Right cardiac atrium (tissue), 5 donors: ENCODE results near the gene MPC1L. TPM values are rescaled to one million over a fixed set of nuclear protein-coding genes. Genes with fewer than 3 reads are reported as not detected.

Experiments used
- ATAC-seq, 2 donors: fragments of 200-7000 bp; cut with Tn5 transposase; one replicate each; pipeline versions ENCODE4 v1.8.0 to v1.9.1; 2020; ENCODE audit warnings: moderate library complexity in 2 of 2, mild to moderate bottlenecking in 1 of 2
- DNase-seq, 3 donors: peaks; one replicate each; pipeline ENCODE4 v3.0.0-alpha.2; 2020
- H3K27ac ChIP-seq: one replicate; pipeline ENCODE4 v1.5.1; 2013; ENCODE audit warnings: mild to moderate bottlenecking, low read length, control low read depth, moderate library complexity
- H3K27me3 ChIP-seq: one replicate; pipeline ENCODE4 v1.6.1; 2013; ENCODE audit not compliant: control insufficient read depth, insufficient read depth
- H3K4me1 ChIP-seq: one replicate; pipeline ENCODE4 v1.6.1; 2013; ENCODE audit warnings: low read length; ENCODE audit not compliant: control insufficient read depth, insufficient read depth
- H3K4me3 ChIP-seq: one replicate; pipeline ENCODE4 v1.5.1; 2013; ENCODE audit warnings: low read length, control low read depth
- H3K9me3 ChIP-seq: one replicate; pipeline ENCODE4 v1.6.1; 2013; ENCODE audit warnings: low read length; ENCODE audit not compliant: control insufficient read depth
- WGBS: extraction: QIAGEN DNeasy Blood & Tissue Kit; methylation state at CpG from one replicate; pipeline ENCODE4 v1.1.7; 2013; 5-methylcytosine and 5-hydroxymethylcytosine counted together
- intact Hi-C, 4 donors: fragments of 100-400 bp; cut with DNase I; formaldehyde crosslinking; loops; one replicate each; pipeline versions ENCODE4 v1.11.0 to v1.14.0; 2022 to 2023
- polyA plus RNA-seq: library from polyadenylated mRNA; stranded (reverse); fragments of 200-250 nt; gene quantifications from one replicate; pipeline ENCODE4 v1.2.3, GENCODE V29; 2013
- total RNA-seq, 4 donors: library from RNA; stranded (reverse); fragmentation: NEBNext Ultra II Directional; extraction: Animal tissue kit (Norgen Biotek cat#: 25700); gene quantifications; one replicate each; pipeline ENCODE4 v1.2.1, GENCODE V29; 2021
- donor health status: healthy with polysubstance abuse.
- donor health status: DM: no; HTN: yes; CAD: no.
- donor health status: DM: no; HTN: no; CAD: no.
- donor health status: DM: no; HTN: yes; CAD: no; lungs with severe emphysema.
- donor health status: DM: yes; HTN: yes; CAD: no.

MPC1L gene
- total and polyA plus RNA-seq, 5 donors, result not detected

DNA sequence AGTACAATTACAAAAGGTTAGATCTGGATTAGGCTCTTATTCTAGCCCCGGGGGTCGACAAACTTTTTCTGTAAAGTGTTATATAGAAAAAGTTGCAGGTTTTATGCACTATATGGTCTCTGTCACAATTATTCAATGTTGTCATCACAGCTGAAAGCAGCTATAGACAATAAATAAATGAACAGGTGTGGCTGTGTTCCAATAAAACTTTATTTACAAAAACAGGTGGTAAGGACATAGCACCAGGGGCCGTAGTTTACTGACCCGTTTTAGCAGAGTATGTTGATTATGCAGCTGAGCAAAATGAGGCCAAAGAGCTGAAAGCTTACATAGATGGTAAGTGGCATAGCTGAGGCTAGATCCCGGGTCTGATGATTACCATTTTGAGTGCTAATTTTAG is 37.2 kb downstream of the MPC1L start:
- ATAC-seq (no peak), DNase-seq (no peak)
- Histone ChIP-seq H3K4me1 (no peaks in the 10 kb centered on the region), H3K27me3 (no peaks in the 10 kb centered on the region), H3K9me3 (no peaks in the 10 kb centered on the region), H3K4me3 (no peak overlapping the region), H3K27ac (no peak overlapping the region)
- WGBS, result 93% methylated on average over 5 of the region's 5 CpGs
- intact Hi-C loops, result loop anchor here in 1 of 4 donors (10.0 kb wide), 1 partner anchor 134 kb away; no protein-coding TSS in a partner anchor

- no peak overlapping the region for H3K27ac ChIP-seq
- H3K4me3 ChIP-seq, result no peak overlapping the region
- intact Hi-C loops, result loop anchor here in 1 of 4 donors (10.0 kb wide), 1 partner anchor 133 kb away; no protein-coding TSS in a partner anchor
- WGBS, result 88% methylated on average over 2 of the region's 2 CpGs
- H3K9me3 ChIP-seq, result no peaks in the 10 kb centered on the region
- ATAC-seq, result no peak
- no peaks in the 10 kb centered on the region for H3K27me3 ChIP-seq
- H3K4me1 ChIP-seq, result no peaks in the 10 kb centered on the region
- DNase-seq, result no peak
These were observed 38.3 kb downstream of the MPC1L start for GRCh38 chrX:40661489-40661888.

GRCh38 chrX:40663078-40663740 is 40.0 kb downstream of the MPC1L start:
- Histone ChIP-seq H3K27ac (no peak overlapping the region), H3K9me3 (no peaks in the 10 kb centered on the region), H3K4me3 (no peak overlapping the region), H3K4me1 (no peaks in the 10 kb centered on the region), H3K27me3 (no peaks in the 10 kb centered on the region)
- intact Hi-C loops, result loop anchor here in 1 of 4 donors (10.0 kb wide), 1 partner anchor 132 kb away; no protein-coding TSS in a partner anchor
- DNase-seq (no peak), ATAC-seq (no peak)
- 88% methylated on average over 3 of the region's 3 CpGs for WGBS

DNA sequence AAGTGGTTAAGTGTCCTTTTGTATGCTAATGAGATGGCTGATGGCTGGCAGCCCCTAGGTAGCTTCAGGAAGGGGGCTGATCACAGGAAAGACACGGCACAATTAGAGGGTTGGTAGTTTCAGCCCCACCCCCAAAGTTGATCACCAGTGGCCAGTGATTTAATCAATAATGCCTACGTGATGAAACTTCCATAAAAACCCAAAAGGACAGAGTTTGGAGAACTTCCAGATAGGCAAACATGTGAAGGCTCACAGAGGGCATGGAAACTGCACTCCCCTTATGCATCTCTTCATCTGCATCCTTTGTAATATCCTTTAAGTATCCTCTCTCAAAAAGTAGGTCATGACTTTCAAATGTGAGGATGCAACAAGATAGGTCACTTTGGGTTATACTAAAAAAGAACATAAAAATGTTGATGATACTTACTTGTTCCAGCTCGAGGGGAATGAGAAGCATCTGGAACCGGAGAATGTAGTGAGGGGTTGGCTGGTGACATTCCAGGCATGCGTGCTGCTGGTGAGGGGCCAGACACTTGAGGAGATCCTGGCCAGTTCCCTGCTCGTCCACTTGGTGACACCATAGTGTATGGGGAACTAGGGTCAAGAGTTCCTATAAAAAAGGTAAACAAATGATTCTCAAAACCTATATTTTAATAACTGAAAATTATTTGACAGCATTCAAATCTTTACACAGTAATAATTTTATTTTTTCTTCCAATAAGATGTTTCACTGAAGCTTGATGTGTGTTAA is 40.8 kb downstream of the MPC1L start:
- 25% methylated on average over 6 of the region's 6 CpGs for WGBS
- intact Hi-C loops, result loop anchor here in 1 of 4 donors (10.0 kb wide), 1 partner anchor 131 kb away; no protein-coding TSS in a partner anchor
- no peak for DNase-seq
- no peak overlapping the region for H3K4me3 ChIP-seq
- H3K27ac ChIP-seq, result no peak overlapping the region
- H3K4me1 ChIP-seq, result no peaks in the 10 kb centered on the region
- no peaks in the 10 kb centered on the region for H3K9me3 ChIP-seq
- no peaks in the 10 kb centered on the region for H3K27me3 ChIP-seq
- ATAC-seq, result no peak

- Histone ChIP-seq H3K9me3 (no peaks in the 10 kb centered on the region), H3K27ac (no peak overlapping the region), H3K4me3 (no peak overlapping the region), H3K4me1 (no peaks in the 10 kb centered on the region), H3K27me3 (no peaks in the 10 kb centered on the region)
- no peak for DNase-seq
- WGBS, result 45% methylated on average over 6 of the region's 6 CpGs
- intact Hi-C loops, result no loop called here
- peak; percentile 36 to 49 for ATAC-seq
These were observed 47.9 kb downstream of the MPC1L start for GRCh38 chrX:40671126-40671525.

Other genes with a start within 250 kb of the MPC1L start
- gene ATP6AP2, start 42.5 kb upstream of the MPC1L start, total RNA-seq, result 10 to 100 TPM; 52.3 to 62.5 (median 62.1) TPM
- gene ATP6AP2, start 42.5 kb upstream of the MPC1L start, polyA plus RNA-seq, result 48.0 TPM
- gene CXorf38, start 24.1 kb downstream of the MPC1L start, total RNA-seq, result 1 to 10 TPM; 5.6 to 8.3 (median 6.2) TPM
- gene CXorf38, start 24.1 kb downstream of the MPC1L start, polyA plus RNA-seq, result 3.1 TPM
- gene MED14, start 112.1 kb downstream of the MPC1L start, total RNA-seq, result 10 to 100 TPM; 23.4 to 33.2 (median 28.9) TPM
- gene MED14, start 112.1 kb downstream of the MPC1L start, polyA plus RNA-seq, result 10.0 TPM